ENCODE data around the gene PARD6A.

The PARD6A gene

GRCh38 chr16:67694611-67695010 is 33.9 kb downstream of the PARD6A start:
- no peak for TF ChIP-seq CTCF (conservative IDR thresholded peaks at IDR 0.05; ENCODE audit: low read depth, low read length)
- no peak overlapping the region for H3K4me3 ChIP-seq (ENCODE audit: low read length)
- DNase-seq (ENCODE audit: low read depth) = no peak

GRCh38 chr16:67697422-67698185 is 36.8 kb downstream of the PARD6A start:
- H3K4me3 ChIP-seq (ENCODE audit: low read length) = no peak overlapping the region
- no peak for DNase-seq (ENCODE audit: low read depth)
- no peak for TF ChIP-seq CTCF (conservative IDR thresholded peaks at IDR 0.05; ENCODE audit: low read depth, low read length)

GRCh38 chr16:67699265-67699664 is 38.5 kb downstream of the PARD6A start:
- H3K4me3 ChIP-seq (ENCODE audit: low read length) = no peak overlapping the region
- no peak for TF ChIP-seq CTCF (conservative IDR thresholded peaks at IDR 0.05; ENCODE audit: low read depth, low read length)
- no peak for DNase-seq (ENCODE audit: low read depth)

GRCh38 chr16:67701420-67701819 is 40.7 kb downstream of the PARD6A start:
- H3K4me3 ChIP-seq (ENCODE audit: low read length) = no peak overlapping the region
- DNase-seq (ENCODE audit: low read depth) = no peak
- TF ChIP-seq CTCF (conservative IDR thresholded peaks at IDR 0.05; ENCODE audit: low read depth, low read length) = no peak

- no peak for TF ChIP-seq CTCF (conservative IDR thresholded peaks at IDR 0.05; ENCODE audit: low read depth, low read length)
- DNase-seq (ENCODE audit: low read depth) = no peak
- H3K4me3 ChIP-seq (ENCODE audit: low read length) = no peak overlapping the region
Observed at GRCh38 chr16:67702130-67702529, 41.4 kb downstream of the PARD6A start.

- H3K4me3 ChIP-seq (ENCODE audit: low read length) = no peak overlapping the region
- no peak for DNase-seq (ENCODE audit: low read depth)
- no peak for TF ChIP-seq CTCF (conservative IDR thresholded peaks at IDR 0.05; ENCODE audit: low read depth, low read length)
Observed at GRCh38 chr16:67703626-67704025, 42.9 kb downstream of the PARD6A start.

- no peak for DNase-seq (ENCODE audit: low read depth)
- no peak for TF ChIP-seq CTCF (conservative IDR thresholded peaks at IDR 0.05; ENCODE audit: low read depth, low read length)
- H3K4me3 ChIP-seq (ENCODE audit: low read length) = no peak overlapping the region
Observed at GRCh38 chr16:67704110-67704509, 43.4 kb downstream of the PARD6A start.

All from retinal pigment epithelial cell (primary cell).